COR-L47 (cell line): ENCODE data around the gene DECR2.
"Not testable (repeated sequence)": the region's sequence is repeated elsewhere in the genome, so short reads cannot be mapped to it uniquely, and the experiment has no call there.

Source experiments
- DNase-seq: peaks from one replicate; lab custom pipeline; 2025; lab: John Stamatoyannopoulos, UW

DECR2 gene

GRCh38 chr16:367333-367903 is 34.3 kb upstream of the DECR2 start:
- DNase-seq: no peak

GRCh38 chr16:368388-369158 is 33.1 kb upstream of the DECR2 start:
- no peak for DNase-seq

- DNase-seq: no peak
These were observed 32.3 kb upstream of the DECR2 start for GRCh38 chr16:369275-369865.

GRCh38 chr16:369866-370436 is 31.7 kb upstream of the DECR2 start:
- DNase-seq: no peak

GRCh38 chr16:370443-370842 is 31.2 kb upstream of the DECR2 start, which contains the start of gene MRPL28:
Gene MRPL28, minus strand, starts transcription at chr16:370538. Its CDS starts 320 bp downstream, at chr16:370218.
- DNase-seq: peak; percentile 89

- no peak for DNase-seq
These were observed 30.6 kb upstream of the DECR2 start for GRCh38 chr16:370979-371514.

GRCh38 chr16:371515-372301 is 30.0 kb upstream of the DECR2 start:
- DNase-seq: no peak

GRCh38 chr16:372302-372983 is 29.2 kb upstream of the DECR2 start:
- no peak for DNase-seq

GRCh38 chr16:373020-373598 is 28.6 kb upstream of the DECR2 start:
- DNase-seq: no peak

- no peak for DNase-seq
These were observed 27.7 kb upstream of the DECR2 start for GRCh38 chr16:373848-374615.

- DNase-seq: no peak
These were observed 27.1 kb upstream of the DECR2 start for GRCh38 chr16:374616-374926.

GRCh38 chr16:375212-375611 is 26.5 kb upstream of the DECR2 start:
- DNase-seq: no peak

GRCh38 chr16:375927-376816 is 25.5 kb upstream of the DECR2 start:
- DNase-seq: no peak

- DNase-seq: no peak
These were observed 24.8 kb upstream of the DECR2 start for GRCh38 chr16:376817-377418.

GRCh38 chr16:377419-377951 is 24.2 kb upstream of the DECR2 start:
- no peak for DNase-seq

- not testable (repeated sequence) for DNase-seq
These were observed 23.4 kb upstream of the DECR2 start for GRCh38 chr16:378113-378820.

GRCh38 chr16:378821-379182 is 22.9 kb upstream of the DECR2 start:
- no peak for DNase-seq
